ENCODE data around the gene RPL9.
A peak's percentile ranks its signal among the peaks of the same experiment; 100 is the strongest.
"Not testable (repeated sequence)": the region's sequence is repeated elsewhere in the genome, so short reads cannot be mapped to it uniquely, and the experiment has no call there.

Gene RPL9

DNA sequence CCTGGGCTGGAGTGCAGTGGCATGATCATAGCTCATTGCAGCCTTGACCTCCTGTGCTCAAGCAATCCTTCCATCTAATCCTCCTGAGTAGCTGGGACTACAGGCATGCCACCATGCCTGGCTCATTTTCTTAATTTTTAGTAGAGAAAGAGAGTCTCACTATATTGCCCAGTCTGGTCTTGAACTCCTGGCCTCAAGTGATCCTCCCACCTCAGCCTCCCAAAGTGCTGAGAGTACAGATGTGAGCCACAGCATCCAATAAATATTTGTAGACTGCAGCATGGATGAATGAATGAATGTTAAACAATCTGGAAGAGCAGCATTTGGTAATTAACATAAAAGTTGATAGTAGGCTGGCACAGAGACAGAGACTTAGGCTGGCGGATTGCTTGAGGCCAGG is 32.0 kb downstream of the RPL9 start:
- TF ChIP-seq, protein P1, sequence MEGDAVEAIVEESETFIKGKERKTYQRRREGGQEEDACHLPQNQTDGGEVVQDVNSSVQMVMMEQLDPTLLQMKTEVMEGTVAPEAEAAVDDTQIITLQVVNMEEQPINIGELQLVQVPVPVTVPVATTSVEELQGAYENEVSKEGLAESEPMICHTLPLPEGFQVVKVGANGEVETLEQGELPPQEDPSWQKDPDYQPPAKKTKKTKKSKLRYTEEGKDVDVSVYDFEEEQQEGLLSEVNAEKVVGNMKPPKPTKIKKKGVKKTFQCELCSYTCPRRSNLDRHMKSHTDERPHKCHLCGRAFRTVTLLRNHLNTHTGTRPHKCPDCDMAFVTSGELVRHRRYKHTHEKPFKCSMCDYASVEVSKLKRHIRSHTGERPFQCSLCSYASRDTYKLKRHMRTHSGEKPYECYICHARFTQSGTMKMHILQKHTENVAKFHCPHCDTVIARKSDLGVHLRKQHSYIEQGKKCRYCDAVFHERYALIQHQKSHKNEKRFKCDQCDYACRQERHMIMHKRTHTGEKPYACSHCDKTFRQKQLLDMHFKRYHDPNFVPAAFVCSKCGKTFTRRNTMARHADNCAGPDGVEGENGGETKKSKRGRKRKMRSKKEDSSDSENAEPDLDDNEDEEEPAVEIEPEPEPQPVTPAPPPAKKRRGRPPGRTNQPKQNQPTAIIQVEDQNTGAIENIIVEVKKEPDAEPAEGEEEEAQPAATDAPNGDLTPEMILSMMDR (IDR thresholded peaks at IDR 0.05; ENCODE audit: low read depth, low read length, missing control alignments) = no peak
- H3K36me3 ChIP-seq (replicated peaks) = no peaks in the 10 kb centered on the region
- in situ Hi-C loops (cut with HindIII; ENCODE audit: low pct_ligation_motif_present, low sequenced_read_pairs) = no loop called here
- no peak overlapping the region for H3K4me3 ChIP-seq (ENCODE audit: low read depth, low read length)
- no peaks in the 10 kb centered on the region for H3K27me3 ChIP-seq (replicated peaks)
- H3K27ac ChIP-seq = no peak overlapping the region
- no peak for DNase-seq

DNA sequence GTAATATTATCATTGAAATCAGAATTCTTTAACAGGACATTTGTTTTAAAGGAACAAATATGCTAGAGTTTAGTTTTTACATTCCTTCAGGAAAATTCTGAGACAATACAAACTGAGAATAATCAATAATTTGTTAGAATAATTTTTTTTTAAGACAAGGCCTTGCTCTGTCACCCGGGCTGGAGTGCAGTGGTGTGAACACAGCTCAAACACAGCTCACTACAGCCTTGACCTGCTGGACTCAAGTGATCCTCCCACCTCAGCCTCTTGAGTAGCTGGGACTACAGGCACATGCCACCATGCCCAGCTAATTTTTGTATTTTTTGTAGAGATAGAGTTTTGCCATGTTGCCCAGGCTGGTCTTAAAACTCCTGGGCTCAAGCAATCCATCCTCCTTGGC is 33.4 kb downstream of the RPL9 start:
- DNase-seq; H3K36me3 ChIP-seq (replicated peaks); in situ Hi-C loops (cut with HindIII; ENCODE audit: low pct_ligation_motif_present, low sequenced_read_pairs); H3K27me3 ChIP-seq (replicated peaks); H3K27ac ChIP-seq; H3K4me3 ChIP-seq (ENCODE audit: low read depth, low read length): not testable (repeated sequence)

DNA sequence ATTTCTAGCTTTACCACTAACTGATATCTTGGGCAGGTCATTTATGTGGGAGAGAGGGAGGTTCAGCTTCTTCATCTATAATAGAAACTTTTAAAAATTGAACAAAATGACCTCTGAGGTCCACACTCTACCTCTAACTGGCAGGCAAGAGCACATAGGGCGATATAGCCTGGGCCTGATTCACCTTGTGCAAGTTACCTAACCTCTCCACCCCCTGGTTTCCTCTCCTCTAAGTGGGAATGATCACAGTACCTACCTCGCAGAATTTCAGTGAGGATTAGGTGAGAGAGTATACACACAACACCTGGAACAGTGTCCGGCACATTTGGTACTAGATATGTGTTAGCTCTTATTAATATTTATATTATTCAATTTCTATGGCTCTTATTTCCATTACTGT is 36.5 kb downstream of the RPL9 start:
- TF ChIP-seq, protein P1 (IDR thresholded peaks at IDR 0.05; ENCODE audit: low read depth, low read length, missing control alignments) = no peak
- DNase-seq = no peak

DNA sequence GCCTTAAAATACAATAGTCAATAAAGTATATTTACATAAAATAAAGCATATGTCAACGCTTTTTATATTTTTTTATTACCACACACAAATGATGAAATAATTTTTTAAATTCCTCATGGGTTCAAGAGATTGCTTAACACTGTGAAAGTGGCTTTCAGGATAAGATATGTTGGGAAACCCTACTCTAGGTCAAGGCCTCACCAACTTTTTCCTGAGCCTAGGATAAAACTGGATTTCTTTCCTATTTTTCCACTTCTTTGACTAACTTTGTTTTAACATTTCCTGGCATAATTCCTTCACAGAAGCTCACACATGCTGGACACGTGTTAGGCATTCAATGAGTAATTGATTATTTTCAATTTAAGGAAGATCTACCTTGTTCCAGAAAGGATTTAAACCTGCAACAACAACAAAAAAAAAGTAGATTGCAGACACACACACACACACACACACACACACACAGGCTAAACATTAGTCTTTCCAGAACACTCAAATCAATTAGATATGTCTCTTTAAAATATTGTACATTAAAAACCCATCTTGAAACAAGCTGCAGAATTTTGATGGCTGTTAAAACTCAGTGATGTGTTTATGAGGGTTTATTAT is 42.9 kb downstream of the RPL9 start:
- Histone ChIP-seq H3K4me3 (ENCODE audit: low read depth, low read length) (no peak overlapping the region), H3K36me3 (replicated peaks) (no peaks in the 10 kb centered on the region), H3K27me3 (replicated peaks) (no peaks in the 10 kb centered on the region), H3K27ac (no peak overlapping the region)
- TF ChIP-seq, protein P1 (IDR thresholded peaks at IDR 0.05; ENCODE audit: low read depth, low read length, missing control alignments) = no peak
- in situ Hi-C loops (cut with HindIII; ENCODE audit: low pct_ligation_motif_present, low sequenced_read_pairs) = no loop called here
- DNase-seq = no peak

More for the DNA sequence above, 36.5 kb downstream of the RPL9 start:
- no peak overlapping the region for H3K4me3 ChIP-seq (ENCODE audit: low read depth, low read length)
- H3K36me3 ChIP-seq (replicated peaks) = no peaks in the 10 kb centered on the region
- H3K27me3 ChIP-seq (replicated peaks) = no peaks in the 10 kb centered on the region
- in situ Hi-C loops (cut with HindIII; ENCODE audit: low pct_ligation_motif_present, low sequenced_read_pairs) = no loop called here
- H3K27ac ChIP-seq = no peak overlapping the region

DNA sequence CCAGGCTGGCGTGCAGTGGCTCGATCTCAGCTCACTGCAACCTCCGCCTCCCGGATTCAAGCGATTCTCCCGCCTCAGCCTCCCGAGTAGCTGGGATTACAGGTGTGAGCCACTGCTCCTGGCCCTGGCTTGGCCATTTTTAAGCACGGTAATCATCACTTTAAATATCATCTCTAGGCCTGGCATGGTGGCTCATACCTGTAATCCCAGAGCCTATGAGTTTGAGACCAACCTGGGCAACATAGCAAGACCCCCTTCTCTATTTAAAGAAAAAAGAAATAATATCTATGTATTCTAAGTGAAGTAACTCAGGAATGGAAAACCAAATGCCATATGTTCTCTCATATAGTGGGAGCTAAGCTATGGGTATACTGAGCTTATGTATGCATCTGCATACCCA is 47.2 kb downstream of the RPL9 start:
- H3K27ac ChIP-seq; in situ Hi-C loops (cut with HindIII; ENCODE audit: low pct_ligation_motif_present, low sequenced_read_pairs); DNase-seq: not testable (repeated sequence)

DNA sequence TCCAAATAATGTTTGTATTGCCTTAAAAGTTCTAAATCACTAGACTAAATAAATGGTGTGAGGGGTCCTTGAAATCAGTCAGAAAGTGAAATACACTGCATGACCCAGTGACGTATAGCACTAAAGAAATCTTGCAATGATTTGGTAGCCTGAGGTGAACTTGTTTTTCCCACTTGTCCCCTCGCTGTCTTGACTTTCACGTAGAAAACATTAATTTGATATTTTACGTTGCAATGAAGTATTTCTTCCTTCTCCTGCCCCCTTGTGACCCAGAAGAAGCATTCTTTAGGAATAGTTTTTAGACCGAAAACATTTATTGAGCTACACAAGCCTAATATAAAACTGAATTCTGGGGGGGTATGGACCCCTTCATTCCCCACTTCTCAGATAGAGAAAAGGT is 48.3 kb downstream of the RPL9 start:
- in situ Hi-C loops (cut with HindIII; ENCODE audit: low pct_ligation_motif_present, low sequenced_read_pairs) = no loop called here
- Histone ChIP-seq H3K4me3 (ENCODE audit: low read depth, low read length) (no peak overlapping the region), H3K27ac (no peak overlapping the region), H3K27me3 (replicated peaks) (no peaks in the 10 kb centered on the region), H3K36me3 (replicated peaks) (no peaks in the 10 kb centered on the region)
- TF ChIP-seq, protein P1 (IDR thresholded peaks at IDR 0.05; ENCODE audit: low read depth, low read length, missing control alignments) = peak; percentile 33
- DNase-seq = no peak

More for the DNA sequence above, 47.2 kb downstream of the RPL9 start:
- not testable (repeated sequence) for H3K27me3 ChIP-seq (replicated peaks); H3K36me3 ChIP-seq (replicated peaks); H3K4me3 ChIP-seq (ENCODE audit: low read depth, low read length)

DNA sequence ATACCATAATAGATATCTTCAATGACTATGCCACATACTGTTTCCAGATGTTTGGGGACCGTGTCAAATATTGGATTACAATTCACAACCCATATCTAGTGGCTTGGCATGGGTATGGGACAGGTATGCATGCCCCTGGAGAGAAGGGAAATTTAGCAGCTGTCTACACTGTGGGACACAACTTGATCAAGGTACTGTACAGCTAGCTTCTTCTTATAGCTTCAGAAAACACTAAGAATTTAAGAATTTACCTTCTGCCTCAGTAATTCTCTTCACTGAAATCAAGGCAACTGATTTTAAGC is 51.2 kb downstream of the RPL9 start:
- Histone ChIP-seq H3K36me3 (replicated peaks) (no peaks in the 10 kb centered on the region), H3K27ac (no peak overlapping the region), H3K27me3 (replicated peaks) (no peaks in the 10 kb centered on the region), H3K4me3 (ENCODE audit: low read depth, low read length) (no peak overlapping the region)
- no peak for DNase-seq
- in situ Hi-C loops (cut with HindIII; ENCODE audit: low pct_ligation_motif_present, low sequenced_read_pairs) = no loop called here
- TF ChIP-seq, protein P1 (IDR thresholded peaks at IDR 0.05; ENCODE audit: low read depth, low read length, missing control alignments) = no peak
